ELF-1 (cell line): ENCODE data around the gene ZFPM1.

Experiments
- DNase-seq: peaks from one replicate; pipeline ENCODE4 v3.0.0-alpha.2; 2016; ENCODE audit warnings: low read depth, low spot score

ZFPM1 gene

DNA sequence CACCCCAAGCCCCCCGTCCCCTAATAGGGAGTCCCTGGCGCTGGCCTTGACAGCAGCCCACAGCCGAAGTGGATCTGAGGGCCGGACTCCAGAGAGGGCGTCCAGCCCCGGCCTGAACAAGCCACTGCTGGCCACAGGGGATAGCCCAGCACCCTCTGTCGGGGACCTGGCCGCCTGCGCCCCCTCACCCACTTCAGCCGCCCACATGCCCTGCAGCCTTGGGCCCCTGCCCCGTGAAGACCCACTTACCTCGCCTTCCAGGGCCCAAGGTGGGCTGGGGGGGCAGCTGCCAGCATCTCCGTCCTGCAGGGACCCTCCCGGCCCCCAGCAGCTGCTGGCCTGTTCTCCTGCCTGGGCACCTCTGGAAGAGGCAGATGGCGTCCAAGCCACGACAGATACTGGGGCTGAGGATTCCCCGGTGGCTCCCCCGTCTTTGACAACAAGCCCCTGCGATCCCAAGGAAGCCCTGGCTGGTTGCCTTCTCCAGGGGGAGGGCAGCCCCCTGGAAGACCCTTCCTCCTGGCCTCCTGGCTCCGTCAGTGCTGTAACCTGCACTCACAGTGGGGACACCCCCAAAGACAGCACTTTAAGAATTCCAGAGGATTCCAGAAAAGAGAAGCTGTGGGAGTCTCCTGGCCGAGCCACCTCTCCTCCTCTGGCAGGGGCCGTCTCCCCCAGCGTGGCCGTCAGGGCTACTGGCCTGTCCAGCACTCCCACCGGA lies 19.3 kb upstream of the ZFPM1 start:
- DNase-seq: no peak

DNA sequence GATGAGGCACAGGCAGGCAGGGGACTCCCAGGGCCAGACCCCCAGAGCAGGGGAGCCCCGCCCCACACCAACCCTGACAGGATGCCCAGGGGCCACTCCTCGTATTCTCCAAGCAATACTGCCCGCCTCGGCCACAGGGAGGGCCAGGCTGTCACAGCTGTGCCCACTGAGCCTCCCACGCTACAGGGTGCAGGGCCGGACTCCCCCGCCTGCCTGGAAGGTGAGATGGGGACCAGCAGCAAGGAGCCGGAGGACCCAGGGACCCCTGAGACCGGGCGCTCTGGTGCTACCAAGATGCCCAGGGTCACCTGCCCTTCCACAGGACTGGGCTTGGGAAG lies 18.8 kb upstream of the ZFPM1 start:
- DNase-seq: no peak

DNA sequence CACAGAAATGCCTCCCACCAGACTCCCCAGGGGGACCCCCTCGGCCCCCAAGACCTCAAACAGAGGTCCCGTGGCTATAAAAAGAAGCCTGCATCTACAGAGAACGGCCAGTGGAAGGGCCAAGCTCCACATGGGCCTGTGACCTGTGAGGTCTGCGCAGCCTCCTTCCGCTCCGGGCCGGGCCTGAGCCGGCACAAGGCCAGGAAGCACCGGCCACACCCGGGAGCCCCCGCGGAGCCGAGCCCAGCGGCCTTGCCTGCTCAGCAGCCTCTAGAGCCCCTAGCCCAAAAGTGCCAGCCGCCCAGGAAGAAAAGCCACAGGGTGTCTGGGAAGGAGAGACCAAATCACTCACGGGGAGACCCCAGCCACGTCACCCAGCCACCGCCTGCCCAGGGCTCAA lies 18.3 kb upstream of the ZFPM1 start:
- no peak for DNase-seq

DNA sequence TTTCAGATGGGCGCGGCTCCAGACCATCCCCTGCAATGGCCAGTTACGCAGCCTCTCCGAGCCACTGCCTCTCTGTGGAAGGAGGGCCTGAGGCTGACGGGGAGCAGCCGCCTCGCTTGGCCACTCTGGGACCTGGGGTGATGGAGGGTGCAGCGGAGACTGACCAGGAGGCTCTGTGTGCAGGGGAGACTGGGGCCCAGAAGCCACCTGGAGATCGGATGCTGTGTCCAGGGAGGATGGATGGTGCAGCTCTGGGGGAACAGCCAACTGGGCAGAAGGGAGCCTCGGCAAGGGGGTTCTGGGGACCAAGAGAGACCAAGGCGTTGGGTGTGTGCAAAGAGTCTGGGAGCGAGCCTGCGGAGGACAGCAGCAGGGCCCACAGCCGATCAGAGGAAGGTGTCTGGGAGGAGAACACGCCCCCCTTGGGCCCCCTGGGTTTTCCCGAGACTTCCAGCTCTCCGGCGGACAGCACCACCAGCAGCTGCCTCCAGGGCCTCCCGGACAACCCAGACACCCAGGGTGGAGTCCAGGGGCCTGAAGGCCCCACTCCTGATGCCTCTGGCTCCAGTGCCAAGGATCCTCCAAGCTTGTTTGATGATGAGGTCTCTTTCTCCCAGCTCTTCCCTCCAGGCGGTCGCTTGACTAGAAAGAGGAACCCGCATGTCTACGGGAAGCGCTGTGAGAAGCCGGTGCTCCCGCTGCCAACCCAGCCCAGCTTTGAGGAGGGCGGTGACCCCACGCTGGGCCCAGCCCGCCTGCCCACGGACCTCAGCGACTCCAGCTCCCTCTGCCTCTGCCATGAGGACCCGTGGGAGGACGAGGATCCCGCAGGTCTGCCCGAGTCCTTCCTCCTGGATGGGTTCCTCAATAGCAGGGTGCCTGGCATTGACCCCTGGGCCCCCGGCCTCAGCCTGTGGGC lies 17.4 kb upstream of the ZFPM1 start:
- no peak for DNase-seq

DNA sequence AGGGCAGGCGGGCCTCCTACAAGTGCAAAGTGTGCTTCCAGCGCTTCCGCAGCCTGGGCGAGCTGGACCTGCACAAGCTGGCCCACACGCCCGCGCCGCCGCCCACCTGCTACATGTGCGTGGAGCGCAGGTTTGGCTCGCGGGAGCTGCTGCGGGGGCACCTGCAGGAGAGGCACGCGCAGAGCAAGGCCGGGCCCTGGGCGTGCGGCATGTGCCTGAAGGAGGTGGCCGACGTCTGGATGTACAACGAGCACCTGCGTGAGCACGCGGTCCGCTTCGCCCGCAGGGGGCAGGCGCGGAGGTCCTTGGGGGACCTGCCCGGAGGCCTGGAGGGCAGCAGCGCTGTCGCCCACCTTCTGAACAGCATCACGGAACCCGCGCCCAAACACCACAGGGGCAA lies 16.3 kb upstream of the ZFPM1 start:
- no peak for DNase-seq

DNA sequence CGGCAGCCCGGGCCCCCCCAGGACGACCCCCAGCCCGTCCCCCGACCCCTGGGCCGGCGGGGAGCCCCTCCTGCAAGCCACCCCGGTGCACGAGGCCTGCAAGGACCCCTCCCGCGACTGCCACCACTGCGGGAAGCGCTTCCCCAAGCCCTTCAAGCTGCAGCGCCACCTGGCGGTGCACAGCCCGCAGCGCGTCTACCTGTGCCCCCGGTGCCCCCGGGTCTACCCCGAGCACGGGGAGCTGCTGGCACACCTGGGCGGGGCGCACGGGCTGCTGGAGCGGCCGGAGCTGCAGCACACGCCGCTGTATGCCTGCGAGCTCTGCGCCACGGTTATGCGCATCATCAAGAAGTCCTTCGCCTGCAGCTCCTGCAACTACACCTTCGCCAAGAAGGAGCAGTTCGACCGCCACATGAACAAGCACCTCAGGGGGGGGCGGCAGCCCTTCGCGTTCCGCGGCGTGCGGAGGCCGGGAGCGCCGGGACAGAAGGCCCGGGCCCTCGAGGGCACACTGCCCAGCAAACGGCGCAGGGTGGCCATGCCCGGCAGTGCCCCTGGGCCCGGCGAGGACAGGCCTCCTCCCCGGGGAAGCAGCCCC lies 15.6 kb upstream of the ZFPM1 start:
- DNase-seq: peak; percentile 80

DNA sequence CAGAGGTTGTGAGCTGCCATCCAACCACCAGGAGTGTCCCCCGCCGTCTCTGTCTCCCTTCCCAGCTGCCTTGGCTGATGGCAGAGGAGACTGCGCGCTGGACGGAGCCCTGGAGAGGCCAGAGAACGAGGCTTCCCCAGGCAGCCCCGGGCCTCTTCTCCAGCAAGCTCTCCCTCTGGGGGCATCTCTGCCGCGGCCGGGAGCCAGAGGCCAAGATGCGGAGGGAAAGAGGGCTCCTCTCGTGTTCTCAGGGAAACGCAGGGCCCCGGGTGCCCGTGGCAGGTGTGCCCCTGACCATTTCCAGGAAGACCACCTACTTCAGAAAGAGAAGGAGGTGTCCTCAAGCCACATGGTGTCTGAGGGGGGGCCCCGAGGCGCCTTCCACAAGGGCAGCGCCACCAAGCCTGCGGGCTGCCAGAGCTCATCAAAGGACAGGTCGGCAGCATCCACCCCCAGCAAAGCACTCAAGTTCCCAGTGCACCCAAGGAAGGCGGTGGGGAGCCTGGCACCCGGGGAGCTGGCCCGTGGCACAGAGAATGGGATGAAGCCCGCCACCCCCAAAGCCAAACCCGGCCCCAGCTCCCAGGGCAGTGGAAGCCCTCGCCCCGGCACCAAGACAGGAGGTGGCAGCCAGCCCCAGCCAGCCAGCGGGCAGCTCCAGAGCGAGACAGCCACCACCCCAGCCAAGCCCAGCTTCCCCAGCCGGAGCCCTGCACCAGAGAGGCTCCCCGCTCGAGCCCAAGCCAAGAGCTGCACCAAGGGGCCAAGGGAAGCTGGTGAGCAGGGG lies 14.8 kb upstream of the ZFPM1 start:
- no peak for DNase-seq

DNA sequence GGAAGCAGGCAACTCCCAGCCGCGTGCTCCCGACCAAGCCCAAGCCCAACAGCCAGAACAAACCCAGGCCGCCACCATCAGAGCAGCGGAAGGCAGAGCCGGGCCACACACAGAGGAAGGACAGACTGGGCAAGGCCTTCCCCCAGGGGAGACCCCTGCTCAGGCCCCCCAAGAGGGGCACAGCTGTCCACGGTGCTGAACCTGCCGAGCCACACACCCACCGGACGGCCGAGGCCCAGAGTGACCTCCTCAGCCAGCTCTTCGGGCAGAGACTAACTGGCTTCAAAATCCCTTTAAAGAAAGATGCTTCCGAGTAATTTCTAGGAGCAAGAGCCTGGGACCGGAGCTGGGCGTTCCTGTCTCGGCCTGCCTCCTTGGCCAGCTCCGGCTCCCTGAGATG lies 14.1 kb upstream of the ZFPM1 start:
- no peak for DNase-seq

DNA sequence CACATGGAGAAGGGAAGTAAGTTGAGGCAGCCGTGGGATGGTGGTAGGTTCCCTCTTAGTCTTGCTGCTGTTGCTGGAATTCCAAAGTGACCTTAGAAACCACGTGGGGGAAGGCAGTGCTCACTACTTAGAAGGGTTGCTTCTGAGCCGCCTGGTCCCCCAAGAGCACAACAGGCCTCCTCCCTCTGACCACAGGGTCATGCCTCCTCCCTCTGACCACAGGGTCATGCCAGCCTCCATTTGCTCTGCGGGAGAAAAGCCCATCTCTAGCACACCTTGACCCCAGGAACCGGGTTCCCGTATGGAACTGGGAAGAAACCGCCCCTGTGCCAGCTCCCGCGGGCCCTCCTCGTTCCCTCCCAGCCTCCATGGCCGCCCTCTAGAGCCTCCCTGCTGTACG lies 13.4 kb upstream of the ZFPM1 start:
- no peak for DNase-seq

DNA sequence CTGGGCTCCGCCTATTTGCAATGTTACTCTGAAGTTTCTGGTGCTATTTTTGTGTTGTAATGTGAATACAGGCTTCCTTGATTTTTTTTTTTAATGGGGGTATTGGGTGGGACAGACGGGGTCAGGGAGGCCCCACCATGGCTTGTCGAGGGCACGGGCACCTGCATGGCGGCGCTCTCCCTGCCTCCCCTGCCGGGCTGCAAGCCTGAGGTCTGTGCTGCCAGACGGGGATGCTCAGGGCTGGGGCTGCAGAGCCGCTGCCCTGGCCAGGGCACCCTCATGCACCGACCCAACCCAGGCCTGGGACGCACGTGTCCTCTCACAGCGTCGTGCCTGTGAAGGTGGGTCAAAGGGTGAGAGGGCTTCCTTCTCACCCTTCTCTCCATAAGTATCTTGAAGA lies 13.0 kb upstream of the ZFPM1 start:
- DNase-seq: no peak

DNA sequence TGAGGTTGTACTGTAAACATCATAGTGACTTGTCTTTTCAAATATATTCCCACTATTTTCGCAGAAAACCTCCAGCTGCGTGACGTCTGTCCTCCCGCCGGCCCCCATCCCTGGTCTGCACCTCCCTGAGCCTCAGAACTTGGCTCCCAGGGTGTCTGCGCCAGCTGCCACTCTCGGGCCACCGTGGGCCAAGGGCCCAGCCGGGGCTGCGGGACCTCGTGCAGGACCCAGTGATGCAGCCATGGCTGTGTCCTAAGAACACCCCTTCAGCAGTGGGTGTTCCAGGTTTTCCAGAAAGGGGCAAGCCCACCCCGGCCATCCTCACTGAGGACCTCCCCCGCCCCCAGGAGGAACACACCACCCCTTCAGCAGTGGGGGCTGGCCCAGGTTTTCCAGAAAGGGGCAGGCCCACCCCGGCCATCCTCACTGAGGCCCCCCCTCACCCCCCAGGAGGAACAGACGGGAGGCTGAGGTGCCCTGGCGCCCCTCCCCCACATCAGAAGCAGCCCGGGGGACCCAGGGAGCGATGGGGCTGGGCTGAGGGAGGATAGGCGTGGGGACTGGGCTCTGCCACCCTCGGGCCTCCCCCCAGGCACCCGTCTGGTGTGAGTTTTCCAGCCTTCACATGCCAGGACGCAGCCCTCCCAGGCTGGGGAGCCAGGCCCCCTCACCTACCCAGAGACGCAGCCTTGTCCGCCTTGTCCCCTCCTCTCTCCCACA lies 12.2 kb upstream of the ZFPM1 start:
- no peak for DNase-seq

DNA sequence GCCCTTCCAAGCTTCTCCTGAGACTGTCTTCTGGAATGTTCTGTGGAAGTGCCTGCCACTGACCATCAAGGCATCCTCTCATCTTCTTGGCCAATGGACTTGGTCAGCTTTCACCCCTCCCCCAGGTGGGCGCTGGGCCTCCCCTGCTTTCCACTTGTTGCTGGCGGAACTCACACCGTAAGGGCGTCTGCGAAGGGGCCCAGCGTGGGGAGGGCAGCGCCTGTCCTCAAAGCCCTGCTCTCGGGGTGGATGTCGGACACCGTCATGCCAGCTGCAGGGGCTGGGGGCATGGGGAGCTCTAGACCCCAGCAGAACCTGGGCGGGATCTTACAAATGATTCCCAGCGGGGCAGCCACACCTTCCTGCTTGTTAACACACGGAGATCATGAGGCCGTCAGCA lies 11.6 kb upstream of the ZFPM1 start:
- no peak for DNase-seq

DNA sequence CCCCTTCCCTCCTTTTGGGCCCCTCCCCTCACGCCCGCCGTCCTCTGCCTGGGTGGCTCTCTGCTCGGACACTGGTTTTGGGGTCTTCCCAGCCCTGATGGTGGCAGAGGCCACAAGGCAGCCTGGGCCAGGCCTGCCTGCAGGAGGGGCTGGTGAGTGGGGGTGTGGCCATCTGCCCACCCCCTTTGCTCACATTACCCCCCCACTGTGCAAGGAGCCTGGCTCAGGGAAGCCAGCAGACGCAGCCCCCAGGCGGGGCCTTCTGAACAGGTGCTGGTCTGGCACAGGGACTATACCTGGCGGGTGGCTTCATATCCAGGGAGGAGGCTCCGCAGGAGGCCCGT lies 10.7 kb upstream of the ZFPM1 start:
- DNase-seq: no peak

DNA sequence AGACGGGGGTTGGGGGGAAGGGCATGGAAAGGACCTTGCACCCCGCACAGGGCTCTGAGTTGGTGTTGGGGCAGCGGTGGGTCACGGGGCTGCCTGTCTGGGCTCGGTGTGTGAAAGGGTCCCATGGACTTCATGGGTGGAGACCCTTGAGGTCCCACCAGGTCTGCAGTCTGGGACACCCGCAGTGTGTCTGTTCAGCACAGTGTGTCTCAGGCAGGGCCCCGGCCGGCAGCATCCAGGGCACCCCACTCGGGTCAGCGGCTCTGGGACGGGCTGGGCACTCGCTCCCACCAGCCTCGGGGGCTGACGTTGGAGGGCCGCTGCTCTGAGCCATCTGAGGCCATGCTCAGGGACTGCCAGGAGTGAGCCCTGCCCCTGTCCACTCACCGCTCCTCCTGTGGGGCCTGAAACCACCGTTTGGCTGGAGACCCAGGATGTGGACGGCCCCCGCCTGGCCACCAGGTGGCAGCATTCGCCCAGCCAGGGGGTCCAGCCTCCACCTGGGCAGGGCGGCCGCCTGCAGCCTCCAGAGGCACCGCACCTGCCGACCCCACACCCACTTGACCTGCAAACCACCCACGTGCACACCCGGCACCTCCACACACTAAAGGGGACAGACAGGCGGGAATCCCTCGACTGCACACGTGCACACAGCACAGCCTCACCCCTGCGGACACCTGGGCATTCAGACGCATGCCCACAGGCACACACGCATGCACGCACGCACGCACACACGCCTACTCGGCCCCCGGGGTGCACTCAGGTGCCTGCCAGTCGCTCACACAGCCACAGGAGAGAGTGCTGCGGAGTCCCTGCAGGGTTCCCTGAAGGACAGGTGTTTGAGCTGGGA lies 10.1 kb upstream of the ZFPM1 start:
- DNase-seq: peak; percentile 90

DNA sequence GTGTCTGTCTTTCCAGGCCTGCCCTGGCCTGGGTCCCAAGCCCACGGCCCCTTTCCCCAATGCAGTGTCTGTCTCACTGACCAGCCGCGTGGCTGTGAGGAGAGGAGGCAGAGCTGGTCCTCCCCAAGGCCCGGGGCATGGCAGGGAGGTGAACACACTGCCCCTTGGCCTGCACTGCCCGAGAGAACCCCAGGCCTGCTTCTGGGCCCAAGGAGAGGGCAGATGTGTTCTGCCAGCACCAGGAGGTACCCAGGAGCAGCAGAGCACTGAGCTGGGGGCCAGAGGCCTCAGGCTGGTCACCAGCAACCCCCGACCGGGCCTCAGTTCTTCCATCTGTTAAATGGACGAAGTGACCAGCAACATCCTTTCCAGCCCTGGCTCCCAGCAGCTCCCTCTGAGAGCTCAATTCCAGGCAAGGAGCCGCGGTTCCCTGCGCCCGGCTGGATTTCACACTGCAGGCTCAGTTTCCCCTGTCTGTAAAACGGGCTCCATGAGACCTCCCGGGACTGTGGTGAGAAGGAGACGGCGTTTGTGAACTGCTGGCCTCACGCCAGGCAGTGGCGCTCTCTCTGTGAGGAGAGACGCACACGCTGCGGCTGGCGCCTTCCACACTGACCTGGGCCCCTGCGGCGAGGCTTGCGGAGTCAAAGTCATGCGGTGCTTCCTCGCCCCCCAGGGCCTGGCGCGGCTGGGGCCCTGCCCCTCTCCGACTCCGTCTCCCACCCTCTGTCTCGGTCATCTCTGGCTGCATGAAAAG lies 8.1 kb upstream of the ZFPM1 start:
- DNase-seq: no peak

DNA sequence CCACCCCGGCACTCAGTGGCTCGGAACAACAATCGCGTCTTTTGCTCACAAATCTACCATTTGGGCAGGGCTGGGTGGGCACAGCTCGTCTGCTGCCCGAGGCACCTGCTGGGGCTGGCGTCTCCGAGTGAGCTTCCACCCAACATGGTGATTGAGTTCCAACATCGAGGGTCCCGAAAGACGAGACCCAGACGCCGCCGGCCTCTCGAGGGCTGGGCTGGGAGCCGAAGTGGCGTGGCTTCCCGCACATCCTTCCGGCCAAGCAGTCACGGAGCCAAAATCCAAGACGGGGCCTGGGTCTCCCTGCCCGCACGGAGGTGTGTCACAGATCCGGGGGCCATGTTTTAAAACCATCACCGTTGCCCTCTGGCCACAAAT lies 7.5 kb upstream of the ZFPM1 start:
- DNase-seq: no peak

DNA sequence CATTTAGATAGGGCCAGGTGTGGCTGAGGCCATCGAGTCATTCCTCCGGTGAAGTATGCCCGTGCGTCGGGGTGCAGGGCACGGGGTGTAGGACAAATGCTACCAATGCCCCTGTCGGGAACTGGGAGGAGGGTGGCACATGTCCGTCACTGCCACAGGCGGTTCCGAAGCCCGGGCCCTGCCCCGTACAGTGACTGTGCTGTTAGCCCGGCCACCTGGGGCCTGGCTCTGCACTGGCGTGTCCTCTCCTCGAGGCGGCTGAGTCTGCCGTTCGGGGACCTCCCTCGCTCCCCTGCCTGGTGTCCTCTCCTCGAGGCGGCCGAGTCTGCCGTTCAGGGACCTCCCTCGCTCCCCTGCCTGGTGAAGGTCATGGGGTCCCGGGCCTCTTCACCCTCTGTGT lies 7.0 kb upstream of the ZFPM1 start:
- no peak for DNase-seq

DNA sequence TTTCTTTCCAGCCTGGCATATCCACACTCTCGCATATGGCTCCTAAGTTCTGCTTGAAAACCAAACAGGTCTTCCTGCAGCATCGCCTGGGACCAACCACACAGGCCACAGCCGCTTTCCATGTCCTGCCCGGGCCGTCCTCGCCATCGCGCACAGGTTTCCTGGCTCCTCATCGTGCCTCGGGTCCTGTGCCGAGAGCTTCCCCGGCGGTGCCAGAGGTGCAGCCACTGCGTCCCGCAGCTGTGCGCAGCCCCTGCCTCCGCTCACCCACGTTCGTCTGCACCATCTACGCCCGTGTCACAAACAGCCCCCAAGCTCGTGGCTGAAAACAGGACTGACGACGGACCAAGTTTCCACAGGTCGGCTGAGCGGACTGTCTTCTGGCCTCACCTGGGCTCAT lies 6.3 kb upstream of the ZFPM1 start:
- DNase-seq: no peak

DNA sequence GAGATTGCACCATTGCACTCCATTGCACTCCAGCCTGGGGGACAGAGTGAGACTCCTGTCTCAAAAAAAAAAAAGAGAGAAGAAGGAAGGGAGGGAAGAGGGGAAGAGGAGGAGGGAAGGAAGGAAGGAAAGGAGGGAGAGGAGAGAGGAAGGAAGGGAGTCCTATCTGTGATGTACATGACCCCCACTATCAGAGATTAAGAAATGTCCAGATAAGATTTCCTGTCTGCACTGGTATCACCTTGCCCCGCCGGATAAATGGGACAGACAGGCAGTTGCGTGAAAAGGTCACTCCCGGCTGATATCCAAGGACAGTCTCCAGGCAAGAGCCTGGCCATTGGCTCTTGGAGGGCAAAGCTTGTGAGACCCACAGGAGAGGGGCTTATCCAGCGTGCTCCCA lies 5.2 kb upstream of the ZFPM1 start:
- no peak for DNase-seq
